GM12878 (cell line): ENCODE measurements around the gene PYGM. TPM values are rescaled to one million over a fixed set of nuclear protein-coding genes. Genes with fewer than 3 reads are reported as not detected.
A peak's percentile ranks its signal among the peaks of the same experiment; 100 is the strongest.

ENCODE experiments used
- BCL11A ChIP-seq: IDR thresholded peaks from 2 replicates; pipeline ENCODE4 v1.6.1; 2011; ENCODE audit warnings: low read depth, low read length
- EED ChIP-seq: sonication (generic); IDR thresholded peaks from 2 replicates; pipeline ENCODE4 v1.6.1; 2016; ENCODE audit warnings: antibody characterized with exemption, low read depth
- FOXM1 ChIP-seq: IDR thresholded peaks from 2 replicates; pipeline ENCODE4 v1.6.1; 2012; ENCODE audit warnings: low read depth, mild to moderate bottlenecking, inconsistent platforms, low read length, moderate library complexity
- HDGF ChIP-seq: fragments of 450-650 bp; IDR thresholded peaks from 2 replicates; pipeline ENCODE4 v1.6.1; 2016; ENCODE audit warnings: antibody characterized with exemption
- IKZF1 ChIP-seq: fragments of 450-650 bp; conservative IDR thresholded peaks from 2 replicates; pipeline ENCODE4 v1.6.1; 2017; ENCODE audit warnings: antibody characterized with exemption, mild to moderate bottlenecking
- NFXL1 ChIP-seq: fragments of 450-650 bp; IDR thresholded peaks from 2 replicates; pipeline ENCODE4 v1.6.1; 2017; ENCODE audit warnings: antibody characterized with exemption, mild to moderate bottlenecking, borderline replicate concordance
- NFYB ChIP-seq: IDR thresholded peaks from 2 replicates; pipeline ENCODE4 v1.6.1; 2011; ENCODE audit warnings: low read depth, mild to moderate bottlenecking, low read length, improper control_type of control experiment, moderate library complexity; ENCODE audit not compliant: insufficient read depth
- POLR2AphosphoS5 ChIP-seq: IDR thresholded peaks from 2 replicates; pipeline ENCODE4 v1.6.1; 2011; ENCODE audit warnings: mild to moderate bottlenecking, low read length, inconsistent platforms
- STAT1 ChIP-seq: fragments of 450-650 bp; conservative IDR thresholded peaks from 2 replicates; pipeline ENCODE4 v1.6.1; 2014; ENCODE audit warnings: antibody characterized with exemption, mild to moderate bottlenecking
- TBL1XR1 ChIP-seq: IDR thresholded peaks from 2 replicates; pipeline ENCODE4 v1.6.1; 2012; ENCODE audit warnings: low read depth, low read length, improper control_type of control experiment
- TCF12 ChIP-seq: IDR thresholded peaks from 2 replicates; pipeline ENCODE4 v1.6.1; 2011; ENCODE audit warnings: low read depth, mild to moderate bottlenecking, low read length
- YY1 ChIP-seq: IDR thresholded peaks from 2 replicates; pipeline ENCODE4 v1.6.1; 2011; ENCODE audit warnings: low read depth, mild to moderate bottlenecking, low read length
- polyA plus RNA-seq, 11 experiments: library from polyadenylated mRNA; depleted of rRNA in 4 of 11; unstranded in 6 of 11; stranded (reverse) in 5 of 11; fragments of >200 nt; fragmentation: Nextera tagmentation in 4 of 11; fragmentation: Illumina TruSeq in 1 of 11; extraction: Ambion mirVana in 4 of 11; extraction: Trizol in 1 of 11; gene quantifications; 1 replicate in 1 of 11; 2 replicates in 10 of 11; pipeline versions ENCODE4 v1.2.1 to v1.2.3, GENCODE V29; 2011 to 2016; ENCODE audit warnings: inconsistent platforms in 2 of 11, missing spikeins in 2 of 11, low read depth in 1 of 11
- total RNA-seq, 4 experiments: library from RNA; depleted of rRNA in 3 of 4; stranded (reverse); fragments of >200 nt in 3 of 4; fragmentation: Illumina TruSeq in 1 of 4; extraction: Trizol in 1 of 4; gene quantifications; 2 replicates each; pipeline versions ENCODE4 v1.2.1 to v1.2.3, GENCODE V29; 2013 to 2021
- TF ChIP-seq, protein P1 (sequence below): fragments of 450-650 bp; formaldehyde crosslinking; IDR thresholded peaks from 2 replicates; pipeline ENCODE4 v1.5.0; 2022; ENCODE audit warnings: mild to moderate bottlenecking, missing genetic modification characterization
- TF ChIP-seq, protein P2 (sequence below): fragments of 450-650 bp; IDR thresholded peaks from 2 replicates; pipeline ENCODE4 v1.6.1; 2017; ENCODE audit warnings: antibody characterized with exemption, mild to moderate bottlenecking, moderate library complexity
- TF ChIP-seq, protein P3 (sequence below): IDR thresholded peaks from 2 replicates; pipeline ENCODE4 v1.6.1; 2012; ENCODE audit warnings: mild to moderate bottlenecking, low read depth, low read length
- TF ChIP-seq, protein P4 (sequence below): IDR thresholded peaks from 2 replicates; pipeline ENCODE4 v1.6.1; 2012; ENCODE audit warnings: low read length, inconsistent platforms

The PYGM gene
- total and polyA plus RNA-seq, 10 of the 15 experiments (the other 5 are each of a cell fraction or from before 2014, with no cell fraction given) = 0.04 to 3.7 (median 0.27) TPM; not detected in 1

DNA sequence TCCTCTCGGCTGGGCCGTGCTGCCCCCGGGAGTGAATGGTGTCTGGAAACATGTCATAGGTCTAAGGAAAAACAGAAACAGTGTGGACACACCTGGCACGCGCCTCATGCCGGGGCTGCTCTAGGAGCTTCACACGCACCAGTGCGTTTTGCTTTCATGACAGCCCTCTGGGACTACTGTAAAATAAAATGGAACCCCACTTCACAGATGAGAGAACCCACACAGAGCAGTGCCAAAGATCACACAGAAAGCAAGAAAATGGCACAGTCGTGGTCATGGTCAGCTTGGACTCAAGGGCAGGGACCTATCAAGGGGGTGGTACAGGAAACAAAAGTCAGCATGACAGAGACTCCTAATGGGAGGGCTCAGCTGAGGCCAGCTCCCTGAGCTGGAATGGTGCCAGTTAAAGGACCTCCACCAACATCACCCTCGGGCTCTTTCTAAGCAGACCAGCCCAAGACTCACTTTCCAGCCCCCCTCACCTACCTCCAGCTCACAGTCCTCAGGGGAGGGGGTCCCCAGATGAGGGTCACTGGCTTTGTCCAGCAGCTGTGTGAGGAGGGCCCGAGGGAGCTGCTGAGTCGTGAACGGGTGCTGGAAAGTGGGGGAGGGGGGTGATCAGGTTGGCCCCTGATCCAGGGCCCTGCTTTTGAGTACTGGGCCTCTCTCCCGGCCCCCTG lies 40.0 kb upstream of the PYGM start (continued):
- TF ChIP-seq, protein P1, sequence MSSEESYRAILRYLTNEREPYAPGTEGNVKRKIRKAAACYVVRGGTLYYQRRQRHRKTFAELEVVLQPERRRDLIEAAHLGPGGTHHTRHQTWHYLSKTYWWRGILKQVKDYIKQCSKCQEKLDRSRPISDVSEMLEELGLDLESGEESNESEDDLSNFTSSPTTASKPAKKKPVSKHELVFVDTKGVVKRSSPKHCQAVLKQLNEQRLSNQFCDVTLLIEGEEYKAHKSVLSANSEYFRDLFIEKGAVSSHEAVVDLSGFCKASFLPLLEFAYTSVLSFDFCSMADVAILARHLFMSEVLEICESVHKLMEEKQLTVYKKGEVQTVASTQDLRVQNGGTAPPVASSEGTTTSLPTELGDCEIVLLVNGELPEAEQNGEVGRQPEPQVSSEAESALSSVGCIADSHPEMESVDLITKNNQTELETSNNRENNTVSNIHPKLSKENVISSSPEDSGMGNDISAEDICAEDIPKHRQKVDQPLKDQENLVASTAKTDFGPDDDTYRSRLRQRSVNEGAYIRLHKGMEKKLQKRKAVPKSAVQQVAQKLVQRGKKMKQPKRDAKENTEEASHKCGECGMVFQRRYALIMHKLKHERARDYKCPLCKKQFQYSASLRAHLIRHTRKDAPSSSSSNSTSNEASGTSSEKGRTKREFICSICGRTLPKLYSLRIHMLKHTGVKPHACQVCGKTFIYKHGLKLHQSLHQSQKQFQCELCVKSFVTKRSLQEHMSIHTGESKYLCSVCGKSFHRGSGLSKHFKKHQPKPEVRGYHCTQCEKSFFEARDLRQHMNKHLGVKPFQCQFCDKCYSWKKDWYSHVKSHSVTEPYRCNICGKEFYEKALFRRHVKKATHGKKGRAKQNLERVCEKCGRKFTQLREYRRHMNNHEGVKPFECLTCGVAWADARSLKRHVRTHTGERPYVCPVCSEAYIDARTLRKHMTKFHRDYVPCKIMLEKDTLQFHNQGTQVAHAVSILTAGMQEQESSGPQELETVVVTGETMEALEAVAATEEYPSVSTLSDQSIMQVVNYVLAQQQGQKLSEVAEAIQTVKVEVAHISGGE (CRISPR knock-in tag) = no peak
- TF ChIP-seq IKZF1 = no peak; the same call in 1 of the 2 replicates
- no peak for TF ChIP-seq FOXM1
- TF ChIP-seq, protein P2, sequence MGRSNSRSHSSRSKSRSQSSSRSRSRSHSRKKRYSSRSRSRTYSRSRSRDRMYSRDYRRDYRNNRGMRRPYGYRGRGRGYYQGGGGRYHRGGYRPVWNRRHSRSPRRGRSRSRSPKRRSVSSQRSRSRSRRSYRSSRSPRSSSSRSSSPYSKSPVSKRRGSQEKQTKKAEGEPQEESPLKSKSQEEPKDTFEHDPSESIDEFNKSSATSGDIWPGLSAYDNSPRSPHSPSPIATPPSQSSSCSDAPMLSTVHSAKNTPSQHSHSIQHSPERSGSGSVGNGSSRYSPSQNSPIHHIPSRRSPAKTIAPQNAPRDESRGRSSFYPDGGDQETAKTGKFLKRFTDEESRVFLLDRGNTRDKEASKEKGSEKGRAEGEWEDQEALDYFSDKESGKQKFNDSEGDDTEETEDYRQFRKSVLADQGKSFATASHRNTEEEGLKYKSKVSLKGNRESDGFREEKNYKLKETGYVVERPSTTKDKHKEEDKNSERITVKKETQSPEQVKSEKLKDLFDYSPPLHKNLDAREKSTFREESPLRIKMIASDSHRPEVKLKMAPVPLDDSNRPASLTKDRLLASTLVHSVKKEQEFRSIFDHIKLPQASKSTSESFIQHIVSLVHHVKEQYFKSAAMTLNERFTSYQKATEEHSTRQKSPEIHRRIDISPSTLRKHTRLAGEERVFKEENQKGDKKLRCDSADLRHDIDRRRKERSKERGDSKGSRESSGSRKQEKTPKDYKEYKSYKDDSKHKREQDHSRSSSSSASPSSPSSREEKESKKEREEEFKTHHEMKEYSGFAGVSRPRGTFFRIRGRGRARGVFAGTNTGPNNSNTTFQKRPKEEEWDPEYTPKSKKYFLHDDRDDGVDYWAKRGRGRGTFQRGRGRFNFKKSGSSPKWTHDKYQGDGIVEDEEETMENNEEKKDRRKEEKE = no peak
- TF ChIP-seq TCF12 = 0 out of 2 replicates have a peak, but pooled peaks have one; percentile 24
- TF ChIP-seq YY1 = peak; percentile 64
- TF ChIP-seq BCL11A = no peak
- TF ChIP-seq NFXL1 = no peak
- no peak for TF ChIP-seq STAT1
- 0 out of 2 replicates have a peak, but pooled peaks have one; percentile 20 for TF ChIP-seq POLR2AphosphoS5
- TF ChIP-seq, protein P3, sequence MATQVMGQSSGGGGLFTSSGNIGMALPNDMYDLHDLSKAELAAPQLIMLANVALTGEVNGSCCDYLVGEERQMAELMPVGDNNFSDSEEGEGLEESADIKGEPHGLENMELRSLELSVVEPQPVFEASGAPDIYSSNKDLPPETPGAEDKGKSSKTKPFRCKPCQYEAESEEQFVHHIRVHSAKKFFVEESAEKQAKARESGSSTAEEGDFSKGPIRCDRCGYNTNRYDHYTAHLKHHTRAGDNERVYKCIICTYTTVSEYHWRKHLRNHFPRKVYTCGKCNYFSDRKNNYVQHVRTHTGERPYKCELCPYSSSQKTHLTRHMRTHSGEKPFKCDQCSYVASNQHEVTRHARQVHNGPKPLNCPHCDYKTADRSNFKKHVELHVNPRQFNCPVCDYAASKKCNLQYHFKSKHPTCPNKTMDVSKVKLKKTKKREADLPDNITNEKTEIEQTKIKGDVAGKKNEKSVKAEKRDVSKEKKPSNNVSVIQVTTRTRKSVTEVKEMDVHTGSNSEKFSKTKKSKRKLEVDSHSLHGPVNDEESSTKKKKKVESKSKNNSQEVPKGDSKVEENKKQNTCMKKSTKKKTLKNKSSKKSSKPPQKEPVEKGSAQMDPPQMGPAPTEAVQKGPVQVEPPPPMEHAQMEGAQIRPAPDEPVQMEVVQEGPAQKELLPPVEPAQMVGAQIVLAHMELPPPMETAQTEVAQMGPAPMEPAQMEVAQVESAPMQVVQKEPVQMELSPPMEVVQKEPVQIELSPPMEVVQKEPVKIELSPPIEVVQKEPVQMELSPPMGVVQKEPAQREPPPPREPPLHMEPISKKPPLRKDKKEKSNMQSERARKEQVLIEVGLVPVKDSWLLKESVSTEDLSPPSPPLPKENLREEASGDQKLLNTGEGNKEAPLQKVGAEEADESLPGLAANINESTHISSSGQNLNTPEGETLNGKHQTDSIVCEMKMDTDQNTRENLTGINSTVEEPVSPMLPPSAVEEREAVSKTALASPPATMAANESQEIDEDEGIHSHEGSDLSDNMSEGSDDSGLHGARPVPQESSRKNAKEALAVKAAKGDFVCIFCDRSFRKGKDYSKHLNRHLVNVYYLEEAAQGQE = no peak
- TF ChIP-seq HDGF = no peak
- TF ChIP-seq NFYB = no peak
- TF ChIP-seq EED = peak; percentile 25; the same call in 1 of the 2 replicates
- TF ChIP-seq TBL1XR1 = no peak
- TF ChIP-seq, protein P4, sequence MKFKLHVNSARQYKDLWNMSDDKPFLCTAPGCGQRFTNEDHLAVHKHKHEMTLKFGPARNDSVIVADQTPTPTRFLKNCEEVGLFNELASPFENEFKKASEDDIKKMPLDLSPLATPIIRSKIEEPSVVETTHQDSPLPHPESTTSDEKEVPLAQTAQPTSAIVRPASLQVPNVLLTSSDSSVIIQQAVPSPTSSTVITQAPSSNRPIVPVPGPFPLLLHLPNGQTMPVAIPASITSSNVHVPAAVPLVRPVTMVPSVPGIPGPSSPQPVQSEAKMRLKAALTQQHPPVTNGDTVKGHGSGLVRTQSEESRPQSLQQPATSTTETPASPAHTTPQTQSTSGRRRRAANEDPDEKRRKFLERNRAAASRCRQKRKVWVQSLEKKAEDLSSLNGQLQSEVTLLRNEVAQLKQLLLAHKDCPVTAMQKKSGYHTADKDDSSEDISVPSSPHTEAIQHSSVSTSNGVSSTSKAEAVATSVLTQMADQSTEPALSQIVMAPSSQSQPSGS = no peak
